ENCODE results near the gene EXOC6B.

GRCh38 chr2:72165792-72166191 is 660.0 kb downstream of the EXOC6B start:
- TF ChIP-seq POLR2A (IDR thresholded peaks at IDR 0.05) = no peak
- TF ChIP-seq, protein P1, sequence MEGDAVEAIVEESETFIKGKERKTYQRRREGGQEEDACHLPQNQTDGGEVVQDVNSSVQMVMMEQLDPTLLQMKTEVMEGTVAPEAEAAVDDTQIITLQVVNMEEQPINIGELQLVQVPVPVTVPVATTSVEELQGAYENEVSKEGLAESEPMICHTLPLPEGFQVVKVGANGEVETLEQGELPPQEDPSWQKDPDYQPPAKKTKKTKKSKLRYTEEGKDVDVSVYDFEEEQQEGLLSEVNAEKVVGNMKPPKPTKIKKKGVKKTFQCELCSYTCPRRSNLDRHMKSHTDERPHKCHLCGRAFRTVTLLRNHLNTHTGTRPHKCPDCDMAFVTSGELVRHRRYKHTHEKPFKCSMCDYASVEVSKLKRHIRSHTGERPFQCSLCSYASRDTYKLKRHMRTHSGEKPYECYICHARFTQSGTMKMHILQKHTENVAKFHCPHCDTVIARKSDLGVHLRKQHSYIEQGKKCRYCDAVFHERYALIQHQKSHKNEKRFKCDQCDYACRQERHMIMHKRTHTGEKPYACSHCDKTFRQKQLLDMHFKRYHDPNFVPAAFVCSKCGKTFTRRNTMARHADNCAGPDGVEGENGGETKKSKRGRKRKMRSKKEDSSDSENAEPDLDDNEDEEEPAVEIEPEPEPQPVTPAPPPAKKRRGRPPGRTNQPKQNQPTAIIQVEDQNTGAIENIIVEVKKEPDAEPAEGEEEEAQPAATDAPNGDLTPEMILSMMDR (IDR thresholded peaks at IDR 0.05) = no peak
